WTC11 (cell line): ENCODE measurements around the gene RRP12. TPM values are rescaled to one million over a fixed set of nuclear protein-coding genes. Genes with fewer than 3 reads are reported as not detected.
A peak's percentile ranks its signal among the peaks of the same experiment; 100 is the strongest.

Experiments
- ATAC-seq: fragments of 200-7000 bp; cut with Tn5 transposase; 2 replicates; pipeline ENCODE4 v1.10.0; 2021; ENCODE audit warnings: mild to moderate bottlenecking, moderate library complexity
- CTCF ChIA-PET: fragments of 300-600 bp; sonication (Branson Sonifier 250); formaldehyde crosslinking; loops from one replicate; lab custom pipeline; 2021; ENCODE audit warnings: antibody characterized with exemption; lab: Charles Lee
- POLR2A ChIA-PET: fragments of 350-600 bp; sonication (Branson Sonifier 250); formaldehyde crosslinking; loops from one replicate; lab custom pipeline; 2021; ENCODE audit warnings: antibody characterized with exemption; lab: Charles Lee
- DNase-seq: peaks from one replicate; pipeline ENCODE4 v3.0.0; 2021; ENCODE audit warnings: low spot score
- H3K27ac Mint-ChIP-seq: 2 replicates; pipeline ENCODE4 v1.8.0; 2021; ENCODE audit warnings: mixed read lengths
- H3K27me3 Mint-ChIP-seq: 2 replicates; pipeline ENCODE4 v1.8.0; 2021; ENCODE audit warnings: low read depth, mild to moderate bottlenecking, moderate library complexity, mixed read lengths
- H3K36me3 Mint-ChIP-seq: 2 replicates; pipeline ENCODE4 v1.8.0; 2021; ENCODE audit warnings: mixed read lengths
- H3K4me1 Mint-ChIP-seq: 2 replicates; pipeline ENCODE4 v1.8.0; 2022; ENCODE audit warnings: mixed read lengths
- H3K4me3 Mint-ChIP-seq: 2 replicates; pipeline ENCODE4 v1.8.0; 2021; ENCODE audit warnings: mild to moderate bottlenecking, moderate library complexity, mixed read lengths
- H3K9me3 Mint-ChIP-seq: 2 replicates; pipeline ENCODE4 v1.8.0; 2021; ENCODE audit warnings: mixed read lengths
- CBFB ChIP-seq: sonication (generic); formaldehyde crosslinking; IDR thresholded peaks from 2 replicates; pipeline ENCODE4 v1.8.1; 2022; ENCODE audit warnings: mild to moderate bottlenecking, low read depth, missing genetic modification reagents
- CREM ChIP-seq: sonication (generic); formaldehyde crosslinking; IDR thresholded peaks from 2 replicates; pipeline ENCODE4 v1.8.1; 2022; ENCODE audit warnings: mild to moderate bottlenecking, missing genetic modification reagents, moderate library complexity
- ESRRA ChIP-seq: sonication (generic); formaldehyde crosslinking; IDR thresholded peaks from 2 replicates; pipeline ENCODE4 v1.8.1; 2022; ENCODE audit warnings: mild to moderate bottlenecking, missing genetic modification reagents, borderline replicate concordance
- ETV6 ChIP-seq: sonication (generic); formaldehyde crosslinking; IDR thresholded peaks from 2 replicates; pipeline ENCODE4 v1.8.1; 2022; ENCODE audit warnings: mild to moderate bottlenecking, missing genetic modification reagents
- FOXJ3 ChIP-seq: sonication (generic); formaldehyde crosslinking; IDR thresholded peaks from 2 replicates; pipeline ENCODE4 v1.9.0; 2021; ENCODE audit warnings: missing genetic modification reagents, mild to moderate bottlenecking, borderline replicate concordance
- FOXK1 ChIP-seq: sonication (generic); formaldehyde crosslinking; IDR thresholded peaks from 2 replicates; pipeline ENCODE4 v1.8.0; 2022; ENCODE audit warnings: mild to moderate bottlenecking, moderate library complexity, missing genetic modification reagents
- GABPB1 ChIP-seq: sonication (generic); formaldehyde crosslinking; IDR thresholded peaks from 2 replicates; pipeline ENCODE4 v1.8.1; 2023; ENCODE audit warnings: mild to moderate bottlenecking, missing genetic modification reagents
- GRHL2 ChIP-seq: fragments of 250-450 bp; sonication (Bioruptor Pico); IDR thresholded peaks from 2 replicates; pipeline ENCODE4 v1.8.0; 2022; ENCODE audit warnings: mild to moderate bottlenecking, moderate library complexity; ENCODE audit not compliant: insufficient replicate concordance, severe bottlenecking
- SMAD3 ChIP-seq: sonication (generic); formaldehyde crosslinking; IDR thresholded peaks from 2 replicates; pipeline ENCODE4 v1.8.0; 2022; ENCODE audit warnings: missing genetic modification reagents, mild to moderate bottlenecking, borderline replicate concordance
- SMAD4 ChIP-seq: sonication (generic); formaldehyde crosslinking; IDR thresholded peaks from 2 replicates; pipeline ENCODE4 v1.8.0; 2022; ENCODE audit warnings: mild to moderate bottlenecking, missing genetic modification reagents
- SP1 ChIP-seq: sonication (generic); formaldehyde crosslinking; conservative IDR thresholded peaks from 2 replicates; pipeline ENCODE4 v1.8.1; 2022; ENCODE audit warnings: missing genetic modification reagents
- TEAD1 ChIP-seq: sonication (generic); formaldehyde crosslinking; IDR thresholded peaks from 2 replicates; pipeline ENCODE4 v1.8.0; 2022; ENCODE audit warnings: mild to moderate bottlenecking, missing genetic modification reagents
- TP53 ChIP-seq: sonication (generic); formaldehyde crosslinking; IDR thresholded peaks from 2 replicates; pipeline ENCODE4 v1.8.1; 2023; ENCODE audit warnings: mild to moderate bottlenecking, missing genetic modification reagents
- ZNF263 ChIP-seq: sonication (generic); formaldehyde crosslinking; IDR thresholded peaks from 2 replicates; pipeline ENCODE4 v1.8.1; 2022; ENCODE audit warnings: low read depth, mild to moderate bottlenecking, moderate library complexity, missing genetic modification reagents
- ZNF396 ChIP-seq: fragments of 250-450 bp; sonication (Bioruptor Pico); IDR thresholded peaks from 2 replicates; pipeline ENCODE4 v1.8.0; 2021; ENCODE audit warnings: mild to moderate bottlenecking, moderate library complexity, borderline replicate concordance
- ZNF423 ChIP-seq: fragments of 250-450 bp; sonication (Bioruptor Pico); IDR thresholded peaks from 2 replicates; pipeline ENCODE4 v2.1.2; 2022; ENCODE audit warnings: mild to moderate bottlenecking, moderate library complexity
- ZNF671 ChIP-seq: fragments of 250-450 bp; sonication (Bioruptor Pico); IDR thresholded peaks from 2 replicates; pipeline ENCODE4 v1.8.0; 2021; ENCODE audit warnings: mild to moderate bottlenecking
- total RNA-seq: library from RNA; stranded (reverse); gene quantifications from 3 replicates; pipeline ENCODE4 v1.2.3, GENCODE V29; 2021
- TF ChIP-seq, protein P1 (sequence below): sonication (generic); formaldehyde crosslinking; IDR thresholded peaks from 2 replicates; pipeline ENCODE4 v1.8.0; 2022; ENCODE audit warnings: mild to moderate bottlenecking, missing genetic modification reagents
- TF ChIP-seq, protein P2 (sequence below): fragments of 250-450 bp; sonication (Bioruptor Pico); IDR thresholded peaks from 2 replicates; pipeline ENCODE4 v1.9.0; 2021; ENCODE audit warnings: mild to moderate bottlenecking, borderline replicate concordance
- TF ChIP-seq, protein P3 (sequence below): sonication (generic); formaldehyde crosslinking; IDR thresholded peaks from 2 replicates; pipeline ENCODE4 v1.8.1; 2023; ENCODE audit warnings: mild to moderate bottlenecking, missing genetic modification reagents
- TF ChIP-seq, protein P4 (sequence below): sonication (generic); formaldehyde crosslinking; IDR thresholded peaks from 2 replicates; pipeline ENCODE4 v1.8.1; 2023; ENCODE audit warnings: mild to moderate bottlenecking, missing genetic modification reagents, moderate library complexity

The RRP12 gene
- total RNA-seq, 1 experiment from 2014 or later, result 56.6 TPM

DNA sequence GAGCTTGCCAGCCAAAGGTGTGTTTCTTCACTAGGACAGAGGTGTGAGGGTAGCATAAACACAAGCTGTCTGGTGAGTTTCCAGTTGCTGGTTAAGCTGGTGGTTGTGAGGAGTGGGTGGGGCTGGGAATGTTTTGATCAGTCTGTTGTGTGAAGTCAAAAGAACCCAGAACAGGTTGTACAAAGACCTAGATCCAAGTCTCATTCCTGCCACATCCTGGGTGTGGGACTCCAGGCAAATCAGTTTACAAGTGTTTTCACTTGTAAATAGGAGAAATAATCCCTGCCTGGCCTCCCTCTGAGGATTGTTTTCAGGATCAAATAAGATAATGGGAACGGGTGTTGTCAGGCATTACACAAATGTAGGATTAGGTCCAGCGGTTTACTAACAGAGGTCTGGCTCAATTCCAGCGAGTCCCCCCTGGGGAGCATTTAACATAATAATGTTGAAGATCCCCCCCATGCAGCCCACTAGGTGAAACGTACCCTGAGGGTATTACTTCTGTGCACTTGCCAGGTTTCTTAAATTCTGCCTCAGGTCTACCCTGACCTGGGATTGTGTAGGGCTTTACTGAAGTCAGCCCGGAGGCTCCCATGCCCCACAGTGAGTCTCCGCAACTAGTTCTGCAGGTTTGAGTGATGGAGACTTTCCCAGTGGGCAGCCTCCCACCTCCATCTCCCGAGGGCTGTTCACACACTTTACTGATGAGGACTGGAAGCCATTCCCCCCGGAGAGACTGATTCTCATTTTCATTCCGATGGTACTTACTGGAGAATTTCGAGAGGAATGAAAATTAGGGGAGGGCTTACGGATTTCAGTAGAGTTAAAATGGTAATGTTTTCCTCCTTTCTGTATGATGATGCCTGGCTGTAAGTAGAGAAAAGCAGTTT lies 64.0 kb downstream of the RRP12 start:
- Mint-ChIP-seq H3K27me3 (no peaks in the 10 kb centered on the region), H3K9me3 (no peaks in the 10 kb centered on the region), H3K27ac (peak overlapping the region; percentile 92), H3K36me3 (no peaks in the 10 kb centered on the region), H3K4me3 (peak overlapping the region; percentile 60), H3K4me1 (peaks cover 48% of the 10 kb centered on the region)
- peak; percentile 62 for ATAC-seq
- TF ChIP-seq CREM (CRISPR knock-in tag), result peak; percentile 6; the same call in 1 of the 2 replicates
- TF ChIP-seq FOXK1 (CRISPR knock-in tag), result peak; percentile 72
- TF ChIP-seq, protein P1, sequence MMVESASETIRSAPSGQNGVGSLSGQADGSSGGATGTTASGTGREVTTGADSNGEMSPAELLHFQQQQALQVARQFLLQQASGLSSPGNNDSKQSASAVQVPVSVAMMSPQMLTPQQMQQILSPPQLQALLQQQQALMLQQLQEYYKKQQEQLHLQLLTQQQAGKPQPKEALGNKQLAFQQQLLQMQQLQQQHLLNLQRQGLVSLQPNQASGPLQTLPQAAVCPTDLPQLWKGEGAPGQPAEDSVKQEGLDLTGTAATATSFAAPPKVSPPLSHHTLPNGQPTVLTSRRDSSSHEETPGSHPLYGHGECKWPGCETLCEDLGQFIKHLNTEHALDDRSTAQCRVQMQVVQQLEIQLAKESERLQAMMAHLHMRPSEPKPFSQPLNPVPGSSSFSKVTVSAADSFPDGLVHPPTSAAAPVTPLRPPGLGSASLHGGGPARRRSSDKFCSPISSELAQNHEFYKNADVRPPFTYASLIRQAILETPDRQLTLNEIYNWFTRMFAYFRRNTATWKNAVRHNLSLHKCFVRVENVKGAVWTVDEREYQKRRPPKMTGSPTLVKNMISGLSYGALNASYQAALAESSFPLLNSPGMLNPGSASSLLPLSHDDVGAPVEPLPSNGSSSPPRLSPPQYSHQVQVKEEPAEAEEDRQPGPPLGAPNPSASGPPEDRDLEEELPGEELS (CRISPR knock-in tag), result peak; percentile 96
- TF ChIP-seq FOXJ3, result peak; percentile 68; the same call in 1 of the 2 replicates
- TF ChIP-seq TP53, result no peak
- TF ChIP-seq SMAD3 (CRISPR knock-in tag), result 0 out of 2 replicates have a peak, but pooled peaks have one; percentile 30
- TF ChIP-seq ZNF263 (CRISPR knock-in tag), result no peak
- peak; percentile 82 for TF ChIP-seq ZNF423 (CRISPR knock-in tag)
- TF ChIP-seq, protein P2, sequence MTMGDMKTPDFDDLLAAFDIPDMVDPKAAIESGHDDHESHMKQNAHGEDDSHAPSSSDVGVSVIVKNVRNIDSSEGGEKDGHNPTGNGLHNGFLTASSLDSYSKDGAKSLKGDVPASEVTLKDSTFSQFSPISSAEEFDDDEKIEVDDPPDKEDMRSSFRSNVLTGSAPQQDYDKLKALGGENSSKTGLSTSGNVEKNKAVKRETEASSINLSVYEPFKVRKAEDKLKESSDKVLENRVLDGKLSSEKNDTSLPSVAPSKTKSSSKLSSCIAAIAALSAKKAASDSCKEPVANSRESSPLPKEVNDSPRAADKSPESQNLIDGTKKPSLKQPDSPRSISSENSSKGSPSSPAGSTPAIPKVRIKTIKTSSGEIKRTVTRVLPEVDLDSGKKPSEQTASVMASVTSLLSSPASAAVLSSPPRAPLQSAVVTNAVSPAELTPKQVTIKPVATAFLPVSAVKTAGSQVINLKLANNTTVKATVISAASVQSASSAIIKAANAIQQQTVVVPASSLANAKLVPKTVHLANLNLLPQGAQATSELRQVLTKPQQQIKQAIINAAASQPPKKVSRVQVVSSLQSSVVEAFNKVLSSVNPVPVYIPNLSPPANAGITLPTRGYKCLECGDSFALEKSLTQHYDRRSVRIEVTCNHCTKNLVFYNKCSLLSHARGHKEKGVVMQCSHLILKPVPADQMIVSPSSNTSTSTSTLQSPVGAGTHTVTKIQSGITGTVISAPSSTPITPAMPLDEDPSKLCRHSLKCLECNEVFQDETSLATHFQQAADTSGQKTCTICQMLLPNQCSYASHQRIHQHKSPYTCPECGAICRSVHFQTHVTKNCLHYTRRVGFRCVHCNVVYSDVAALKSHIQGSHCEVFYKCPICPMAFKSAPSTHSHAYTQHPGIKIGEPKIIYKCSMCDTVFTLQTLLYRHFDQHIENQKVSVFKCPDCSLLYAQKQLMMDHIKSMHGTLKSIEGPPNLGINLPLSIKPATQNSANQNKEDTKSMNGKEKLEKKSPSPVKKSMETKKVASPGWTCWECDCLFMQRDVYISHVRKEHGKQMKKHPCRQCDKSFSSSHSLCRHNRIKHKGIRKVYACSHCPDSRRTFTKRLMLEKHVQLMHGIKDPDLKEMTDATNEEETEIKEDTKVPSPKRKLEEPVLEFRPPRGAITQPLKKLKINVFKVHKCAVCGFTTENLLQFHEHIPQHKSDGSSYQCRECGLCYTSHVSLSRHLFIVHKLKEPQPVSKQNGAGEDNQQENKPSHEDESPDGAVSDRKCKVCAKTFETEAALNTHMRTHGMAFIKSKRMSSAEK (CRISPR knock-in tag), result no peak
- peak; percentile 56; the same call in 1 of the 2 replicates for TF ChIP-seq SP1 (CRISPR knock-in tag)
- TF ChIP-seq TEAD1 (CRISPR knock-in tag), result peak; percentile 57
- 0 out of 2 replicates have a peak, but pooled peaks have one; percentile 46 for TF ChIP-seq ETV6 (CRISPR knock-in tag)
- TF ChIP-seq, protein P3, sequence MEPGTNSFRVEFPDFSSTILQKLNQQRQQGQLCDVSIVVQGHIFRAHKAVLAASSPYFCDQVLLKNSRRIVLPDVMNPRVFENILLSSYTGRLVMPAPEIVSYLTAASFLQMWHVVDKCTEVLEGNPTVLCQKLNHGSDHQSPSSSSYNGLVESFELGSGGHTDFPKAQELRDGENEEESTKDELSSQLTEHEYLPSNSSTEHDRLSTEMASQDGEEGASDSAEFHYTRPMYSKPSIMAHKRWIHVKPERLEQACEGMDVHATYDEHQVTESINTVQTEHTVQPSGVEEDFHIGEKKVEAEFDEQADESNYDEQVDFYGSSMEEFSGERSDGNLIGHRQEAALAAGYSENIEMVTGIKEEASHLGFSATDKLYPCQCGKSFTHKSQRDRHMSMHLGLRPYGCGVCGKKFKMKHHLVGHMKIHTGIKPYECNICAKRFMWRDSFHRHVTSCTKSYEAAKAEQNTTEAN (CRISPR knock-in tag), result peak; percentile 55; the same call in 1 of the 2 replicates
- ChIA-PET POLR2A (interaction anchor here (1.1 kb wide), 1 partner anchor 45 kb away, joined by 3 read pairs; the partner anchor contains the start of gene ARHGAP19), CTCF (interaction anchor here (0.6 to 1.0 kb wide), 3 partner anchors 9 to 58 kb away, joined by 3 to 5 read pairs (median 4); no protein-coding TSS in a partner anchor)
- DNase-seq, result peak; percentile 64

DNA sequence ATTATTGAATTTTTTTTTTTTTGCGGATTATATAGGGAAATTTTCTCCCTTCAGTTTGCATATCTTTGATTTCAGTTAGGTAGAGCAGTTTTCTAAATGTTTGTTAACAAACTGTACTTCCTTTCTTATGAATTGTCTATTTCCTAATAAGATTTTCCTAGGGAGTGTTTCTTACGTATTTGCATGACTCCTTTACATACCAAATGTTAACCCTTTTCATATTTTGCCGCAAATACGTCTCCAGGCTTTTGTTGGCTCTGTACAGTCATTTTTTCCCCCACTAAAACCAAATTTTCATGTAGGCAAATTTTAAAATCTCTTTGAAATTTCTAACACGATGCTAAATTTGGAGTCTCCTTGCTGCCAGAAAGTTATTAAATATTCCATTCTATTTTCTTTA lies 64.7 kb downstream of the RRP12 start:
- no peak for DNase-seq
- Mint-ChIP-seq H3K9me3 (no peaks in the 10 kb centered on the region), H3K4me3 (peak overlapping the region; percentile 60), H3K27ac (peak overlapping the region; percentile 92), H3K4me1 (peaks cover 50% of the 10 kb centered on the region), H3K27me3 (no peaks in the 10 kb centered on the region), H3K36me3 (no peaks in the 10 kb centered on the region)
- ChIA-PET CTCF (interaction anchor here (1.0 kb wide), 1 partner anchor 58 kb away, joined by 4 read pairs; no protein-coding TSS in a partner anchor), POLR2A (interaction anchor here (1.1 kb wide), 1 partner anchor 44 kb away, joined by 3 read pairs; the partner anchor contains the start of gene ARHGAP19)
- ATAC-seq, result no peak
- TF ChIP-seq, protein P4, sequence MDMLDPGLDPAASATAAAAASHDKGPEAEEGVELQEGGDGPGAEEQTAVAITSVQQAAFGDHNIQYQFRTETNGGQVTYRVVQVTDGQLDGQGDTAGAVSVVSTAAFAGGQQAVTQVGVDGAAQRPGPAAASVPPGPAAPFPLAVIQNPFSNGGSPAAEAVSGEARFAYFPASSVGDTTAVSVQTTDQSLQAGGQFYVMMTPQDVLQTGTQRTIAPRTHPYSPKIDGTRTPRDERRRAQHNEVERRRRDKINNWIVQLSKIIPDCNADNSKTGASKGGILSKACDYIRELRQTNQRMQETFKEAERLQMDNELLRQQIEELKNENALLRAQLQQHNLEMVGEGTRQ (CRISPR knock-in tag), result no peak
- TF ChIP-seq SMAD4 (CRISPR knock-in tag), result no peak
- TF ChIP-seq CBFB, result no peak
- no peak for TF ChIP-seq GRHL2 (CRISPR knock-in tag)
- no peak for TF ChIP-seq GABPB1
- no peak for TF ChIP-seq SMAD3 (CRISPR knock-in tag)
- TF ChIP-seq ZNF396 (CRISPR knock-in tag), result no peak
- no peak for TF ChIP-seq ZNF263 (CRISPR knock-in tag)
- TF ChIP-seq ZNF671, result no peak
- TF ChIP-seq ESRRA (CRISPR knock-in tag), result no peak
